RWPE2 (cell line): ENCODE data around the gene LRRC47.

Experiments used
- ATAC-seq: fragments of 200-7000 bp; cut with Tn5 transposase; 3 replicates; pipeline ENCODE4 v1.9.1; 2021; ENCODE audit warnings: low read depth
- DNase-seq: peaks from one replicate; pipeline ENCODE4 v3.0.0-alpha.2; 2020; ENCODE audit warnings: low spot score
- H3K27ac ChIP-seq: fragments of 450-650 bp; 2 replicates; pipeline ENCODE4 v1.5.1; 2017; ENCODE audit warnings: mild to moderate bottlenecking; ENCODE audit not compliant: poor library complexity, severe bottlenecking
- H3K27me3 ChIP-seq: fragments of 250-450 bp; sonication (Bioruptor Pico); 2 replicates; pipeline ENCODE4 v1.5.1; 2021; ENCODE audit warnings: mild to moderate bottlenecking, moderate library complexity; ENCODE audit not compliant: insufficient read depth, poor library complexity, severe bottlenecking
- H3K36me3 ChIP-seq: fragments of 250-450 bp; sonication (Bioruptor Pico); 2 replicates; pipeline ENCODE4 v1.5.1; 2020; ENCODE audit warnings: low read depth, mild to moderate bottlenecking, moderate library complexity
- H3K4me1 ChIP-seq: fragments of 250-450 bp; sonication (Bioruptor Pico); 2 replicates; pipeline ENCODE4 v1.5.1; 2021; ENCODE audit warnings: mild to moderate bottlenecking, moderate library complexity; ENCODE audit not compliant: insufficient read depth, poor library complexity, severe bottlenecking
- H3K4me3 ChIP-seq: fragments of 250-450 bp; sonication (Bioruptor Pico); 2 replicates; pipeline ENCODE4 v1.5.1; 2021; ENCODE audit warnings: mild to moderate bottlenecking, moderate library complexity; ENCODE audit not compliant: severe bottlenecking
- H3K9me3 ChIP-seq: fragments of 250-450 bp; sonication (Bioruptor Pico); 2 replicates; pipeline ENCODE4 v1.5.1; 2021; ENCODE audit warnings: mild to moderate bottlenecking, moderate library complexity; ENCODE audit not compliant: severe bottlenecking
- TF ChIP-seq, protein P1 (sequence below): fragments of 450-650 bp; IDR thresholded peaks from one replicate; pipeline ENCODE4 v1.5.1; 2017; ENCODE audit warnings: mild to moderate bottlenecking, moderate library complexity; ENCODE audit not compliant: poor library complexity, severe bottlenecking

LRRC47 gene

DNA sequence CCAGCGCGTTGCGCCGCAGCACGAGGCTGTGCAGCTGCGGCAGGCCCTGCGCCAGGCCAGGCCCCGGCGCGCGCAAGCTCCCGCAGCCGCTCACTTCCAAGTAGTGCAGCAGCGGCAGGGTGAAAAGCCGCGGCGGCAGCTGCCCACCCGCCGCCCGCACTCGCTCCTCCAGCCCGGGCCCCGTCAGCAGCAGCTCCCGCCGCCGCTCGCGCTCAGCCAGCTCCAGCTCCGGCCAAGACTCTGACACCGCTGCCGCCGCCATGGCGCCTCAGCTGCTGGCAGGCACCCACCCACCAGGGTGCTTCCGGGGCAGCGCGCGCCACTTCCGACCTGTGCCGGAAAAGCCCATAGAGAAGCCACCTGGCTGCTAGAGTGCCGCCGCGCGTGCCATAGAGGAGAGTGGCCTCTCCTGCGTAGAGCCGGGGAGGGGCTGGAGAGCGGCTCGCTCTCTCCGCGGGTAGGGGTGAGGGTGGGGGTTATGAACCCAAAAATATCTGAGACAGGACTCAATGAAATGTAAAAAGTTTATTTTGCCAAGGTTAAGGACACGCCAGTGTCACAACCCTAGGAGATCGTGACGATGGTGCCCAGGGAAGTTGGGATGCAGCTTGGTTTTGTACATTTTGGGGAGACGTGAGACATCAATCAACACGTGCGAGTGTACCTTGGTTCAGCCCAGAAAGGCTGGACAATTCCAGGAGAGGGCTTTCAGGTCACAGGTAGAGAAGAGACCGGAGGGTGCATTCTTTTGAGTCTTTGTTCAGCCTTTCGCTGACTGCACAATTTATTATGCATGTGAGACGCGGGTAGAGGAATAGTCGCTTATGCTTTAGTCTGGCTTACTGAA lies at the start of gene LRRC47:
Gene LRRC47, minus strand, starts transcription at position 284 of the 847 bp plus-strand sequence. Its CDS starts 22 bp downstream, at position 262.
- peak within 1 kb of the TSS; percentile 24 for H3K27ac ChIP-seq
- TF ChIP-seq, protein P1, sequence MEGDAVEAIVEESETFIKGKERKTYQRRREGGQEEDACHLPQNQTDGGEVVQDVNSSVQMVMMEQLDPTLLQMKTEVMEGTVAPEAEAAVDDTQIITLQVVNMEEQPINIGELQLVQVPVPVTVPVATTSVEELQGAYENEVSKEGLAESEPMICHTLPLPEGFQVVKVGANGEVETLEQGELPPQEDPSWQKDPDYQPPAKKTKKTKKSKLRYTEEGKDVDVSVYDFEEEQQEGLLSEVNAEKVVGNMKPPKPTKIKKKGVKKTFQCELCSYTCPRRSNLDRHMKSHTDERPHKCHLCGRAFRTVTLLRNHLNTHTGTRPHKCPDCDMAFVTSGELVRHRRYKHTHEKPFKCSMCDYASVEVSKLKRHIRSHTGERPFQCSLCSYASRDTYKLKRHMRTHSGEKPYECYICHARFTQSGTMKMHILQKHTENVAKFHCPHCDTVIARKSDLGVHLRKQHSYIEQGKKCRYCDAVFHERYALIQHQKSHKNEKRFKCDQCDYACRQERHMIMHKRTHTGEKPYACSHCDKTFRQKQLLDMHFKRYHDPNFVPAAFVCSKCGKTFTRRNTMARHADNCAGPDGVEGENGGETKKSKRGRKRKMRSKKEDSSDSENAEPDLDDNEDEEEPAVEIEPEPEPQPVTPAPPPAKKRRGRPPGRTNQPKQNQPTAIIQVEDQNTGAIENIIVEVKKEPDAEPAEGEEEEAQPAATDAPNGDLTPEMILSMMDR: no peak
- DNase-seq: peak; percentile 93

DNA sequence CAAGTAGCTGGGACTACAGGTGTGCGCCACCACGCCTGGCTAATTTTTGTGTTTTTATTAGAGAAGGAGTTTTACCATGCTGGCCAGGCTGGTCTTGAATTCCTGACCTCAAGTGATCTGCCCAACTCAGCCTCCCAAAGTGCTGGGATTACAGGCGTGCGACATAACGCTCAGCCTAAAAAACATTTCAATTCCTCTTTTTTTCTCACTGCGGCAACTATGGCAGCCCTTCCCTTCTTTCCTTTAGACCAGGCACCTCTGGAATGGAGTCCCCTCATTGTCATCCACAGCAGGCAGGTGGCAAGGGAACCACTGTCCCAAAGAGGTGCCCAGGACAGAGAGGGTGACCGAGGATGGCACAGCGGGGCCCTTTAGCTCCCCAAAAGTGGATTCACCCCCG lies 46.6 kb upstream of the LRRC47 start:
- H3K36me3 ChIP-seq: peaks cover 36% of the 10 kb centered on the region
- H3K9me3 ChIP-seq: no peaks in the 10 kb centered on the region
- H3K4me1 ChIP-seq: no peaks in the 10 kb centered on the region
- no peak for DNase-seq
- no peak overlapping the region for H3K27ac ChIP-seq
- ATAC-seq: no peak
- no peaks in the 10 kb centered on the region for H3K27me3 ChIP-seq
- H3K4me3 ChIP-seq: no peak overlapping the region
- TF ChIP-seq, protein P1: no peak

More for the DNA sequence above, at the start of gene LRRC47:
- peak; percentile 97 for ATAC-seq
- peak within 1 kb of the TSS; percentile 98 for H3K4me3 ChIP-seq
- H3K36me3 ChIP-seq: peaks cover 10% of the 10 kb centered on the region; the same call in 1 of the 2 replicates
- H3K4me1 ChIP-seq: peaks cover 17% of the 10 kb centered on the region
- no peaks in the 10 kb centered on the region for H3K9me3 ChIP-seq
- no peaks in the 10 kb centered on the region for H3K27me3 ChIP-seq

DNA sequence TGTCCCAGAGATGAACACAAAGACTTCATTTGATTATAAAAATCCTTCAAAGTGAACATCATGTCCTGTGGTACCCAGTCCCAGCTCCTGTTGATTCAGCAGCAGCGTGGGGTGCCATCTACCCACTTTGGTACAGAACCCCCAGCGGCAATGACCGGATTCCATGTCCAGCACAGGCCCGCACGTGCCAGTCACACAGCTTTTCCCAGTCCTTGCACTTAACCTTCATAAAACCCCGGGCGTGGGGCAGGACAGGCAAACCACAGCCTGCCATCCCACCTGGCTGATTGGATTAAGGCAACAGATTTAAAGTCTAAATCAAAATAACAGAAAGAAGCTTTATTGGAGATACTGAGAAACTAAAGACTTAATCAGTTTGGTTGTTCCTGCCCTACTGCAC lies 45.2 kb upstream of the LRRC47 start:
- TF ChIP-seq, protein P1: no peak
- ATAC-seq (no peak), DNase-seq (no peak)
- no peaks in the 10 kb centered on the region for H3K4me1 ChIP-seq
- H3K36me3 ChIP-seq: peaks cover 37% of the 10 kb centered on the region
- no peak overlapping the region for H3K4me3 ChIP-seq
- no peaks in the 10 kb centered on the region for H3K9me3 ChIP-seq
- no peak overlapping the region for H3K27ac ChIP-seq
- no peaks in the 10 kb centered on the region for H3K27me3 ChIP-seq

DNA sequence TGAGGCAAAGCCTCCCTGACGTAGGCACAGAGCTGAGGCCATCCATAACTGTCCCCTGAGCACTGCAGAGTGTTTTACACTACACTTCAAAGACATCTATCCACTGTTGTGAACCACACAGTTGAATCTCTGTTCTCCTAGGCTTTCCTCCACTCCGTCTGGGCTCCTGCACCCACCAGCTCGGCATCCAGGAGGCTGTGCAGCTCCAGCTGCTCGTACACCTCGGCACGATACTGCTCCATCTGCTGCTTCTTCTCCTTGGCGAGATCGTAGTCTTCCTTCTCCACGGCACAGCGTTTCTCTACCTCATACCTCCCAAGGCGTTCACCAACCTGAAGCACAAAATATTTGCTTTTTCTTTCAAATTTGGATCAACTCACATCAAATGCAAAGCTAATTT lies 42.5 kb upstream of the LRRC47 start:
- no peaks in the 10 kb centered on the region for H3K9me3 ChIP-seq
- H3K27me3 ChIP-seq: no peaks in the 10 kb centered on the region
- no peak overlapping the region for H3K4me3 ChIP-seq
- no peak overlapping the region for H3K27ac ChIP-seq
- H3K4me1 ChIP-seq: no peaks in the 10 kb centered on the region
- no peak for ATAC-seq
- H3K36me3 ChIP-seq: peaks cover 26% of the 10 kb centered on the region
- DNase-seq: no peak
- TF ChIP-seq, protein P1: no peak

DNA sequence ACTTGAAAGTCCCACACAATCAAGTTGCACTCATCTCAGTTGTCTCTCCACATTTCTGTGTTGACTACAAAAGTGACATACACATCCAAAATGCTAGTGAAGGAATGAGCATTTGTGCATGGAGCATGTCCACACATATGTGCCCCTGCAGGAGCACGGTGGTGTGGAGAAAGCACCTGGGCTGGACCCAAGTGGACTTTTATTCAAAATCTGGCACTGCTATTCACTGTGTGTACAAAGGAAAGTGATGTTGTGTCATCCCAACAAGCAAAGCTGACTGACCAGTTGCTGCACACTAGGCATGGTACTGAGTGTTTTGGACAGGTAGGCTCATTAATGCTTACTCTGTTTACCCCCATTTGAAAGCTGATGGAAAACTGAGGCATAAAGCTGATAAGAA lies 41.4 kb upstream of the LRRC47 start:
- H3K4me3 ChIP-seq: no peak overlapping the region
- TF ChIP-seq, protein P1: no peak
- H3K36me3 ChIP-seq: peaks cover 32% of the 10 kb centered on the region
- ATAC-seq (no peak), DNase-seq (no peak)
- no peaks in the 10 kb centered on the region for H3K9me3 ChIP-seq
- H3K4me1 ChIP-seq: no peaks in the 10 kb centered on the region
- H3K27ac ChIP-seq: no peak overlapping the region
- H3K27me3 ChIP-seq: no peaks in the 10 kb centered on the region
